H9 (cell line): ENCODE data around the gene SMC3. TPM values are rescaled to one million over a fixed set of nuclear protein-coding genes. Genes with fewer than 3 reads are reported as not detected.

ENCODE experiments used
- DNase-seq: peaks from one replicate; pipeline ENCODE4 v3.0.0-alpha.2; 2017
- H2AFZ ChIP-seq: one replicate; pipeline ENCODE4 v1.6.1; 2013; ENCODE audit warnings: mild to moderate bottlenecking, low read length, control low read depth, moderate library complexity
- H2AK5ac ChIP-seq: 2 replicates; pipeline ENCODE4 v1.6.1; 2013; ENCODE audit warnings: low read length, control low read depth, mixed read lengths; ENCODE audit not compliant: insufficient read length
- H2BK120ac ChIP-seq: one replicate; pipeline ENCODE4 v1.6.1; 2013; ENCODE audit warnings: low read depth, mild to moderate bottlenecking, low read length, control low read depth, inconsistent platforms; ENCODE audit not compliant: poor library complexity, severe bottlenecking
- H2BK12ac ChIP-seq: 2 replicates; pipeline ENCODE4 v1.6.1; 2013; ENCODE audit warnings: low read length, control low read depth, mixed read lengths, low read depth; ENCODE audit not compliant: insufficient read length
- H2BK15ac ChIP-seq: 2 replicates; pipeline ENCODE4 v1.6.1; 2013; ENCODE audit warnings: low read depth, low read length, control low read depth
- H2BK20ac ChIP-seq: one replicate; pipeline ENCODE4 v1.6.1; 2013; ENCODE audit warnings: low read depth, mild to moderate bottlenecking, low read length, control low read depth, inconsistent platforms; ENCODE audit not compliant: poor library complexity, severe bottlenecking
- H2BK5ac ChIP-seq: 2 replicates; pipeline ENCODE4 v1.6.1; 2013; ENCODE audit warnings: low read length, control low read depth, mixed read lengths; ENCODE audit not compliant: insufficient read length
- H3K14ac ChIP-seq: 2 replicates; pipeline ENCODE4 v1.6.1; 2013; ENCODE audit warnings: low read length, control low read depth; ENCODE audit not compliant: insufficient read depth
- H3K18ac ChIP-seq: 2 replicates; pipeline ENCODE4 v1.6.1; 2013; ENCODE audit warnings: low read depth, mild to moderate bottlenecking, mixed read lengths, low read length, control low read depth; ENCODE audit not compliant: insufficient read length
- H3K23ac ChIP-seq: 2 replicates; pipeline ENCODE4 v1.6.1; 2013; ENCODE audit warnings: low read length, control low read depth, mixed read lengths, low read depth; ENCODE audit not compliant: insufficient read length
- H3K23me2 ChIP-seq: 2 replicates; pipeline ENCODE4 v1.6.1; 2013; ENCODE audit warnings: low read depth, mild to moderate bottlenecking, mixed read lengths, low read length, control low read depth; ENCODE audit not compliant: insufficient read length, poor library complexity, severe bottlenecking
- H3K27ac ChIP-seq: 2 replicates; pipeline ENCODE4 v1.5.1; 2013; ENCODE audit warnings: low read length, control low read depth, mixed read lengths, low read depth; ENCODE audit not compliant: insufficient read length
- H3K27me3 ChIP-seq: 2 replicates; pipeline ENCODE4 v1.6.1; 2013; ENCODE audit warnings: low read length, control low read depth, inconsistent platforms; ENCODE audit not compliant: insufficient read depth
- H3K4ac ChIP-seq: 2 replicates; pipeline ENCODE4 v1.6.1; 2013; ENCODE audit warnings: low read depth, mild to moderate bottlenecking, control low read depth, inconsistent platforms, low read length, moderate library complexity
- H3K4me1 ChIP-seq: 2 replicates; pipeline ENCODE4 v1.6.1; 2013; ENCODE audit warnings: low read length, control low read depth, inconsistent platforms; ENCODE audit not compliant: insufficient read depth
- H3K4me2 ChIP-seq: 2 replicates; pipeline ENCODE4 v1.6.1; 2013; ENCODE audit warnings: low read length, control low read depth, mixed read lengths; ENCODE audit not compliant: insufficient read length, insufficient read depth
- H3K56ac ChIP-seq: 2 replicates; pipeline ENCODE4 v1.6.1; 2013; ENCODE audit warnings: low read depth, mild to moderate bottlenecking, mixed read lengths, low read length, control low read depth; ENCODE audit not compliant: insufficient read length
- H3K79me1 ChIP-seq: 2 replicates; pipeline ENCODE4 v1.6.1; 2013; ENCODE audit warnings: low read depth, mild to moderate bottlenecking, moderate library complexity, low read length, control low read depth, inconsistent platforms; ENCODE audit not compliant: insufficient read depth, poor library complexity, severe bottlenecking
- H3K79me2 ChIP-seq: 2 replicates; pipeline ENCODE4 v1.6.1; 2013; ENCODE audit warnings: low read length, control low read depth, inconsistent platforms; ENCODE audit not compliant: insufficient read depth
- H3K9ac ChIP-seq: 2 replicates; pipeline ENCODE4 v1.6.1; 2013; ENCODE audit warnings: low read length, control low read depth, mixed read lengths; ENCODE audit not compliant: insufficient read length; ENCODE audit errors: extremely low read depth
- H3K9me3 ChIP-seq: one replicate; pipeline ENCODE4 v1.6.1; 2013; ENCODE audit warnings: low read depth, low read length, inconsistent platforms; ENCODE audit not compliant: control insufficient read depth
- H3T11ph ChIP-seq: one replicate; pipeline ENCODE4 v1.6.1; 2013; ENCODE audit warnings: mild to moderate bottlenecking, low read length, control low read depth, inconsistent platforms
- H4K20me1 ChIP-seq: one replicate; pipeline ENCODE4 v1.6.1; 2013; ENCODE audit not compliant: control insufficient read depth, insufficient read length, insufficient read depth
- H4K5ac ChIP-seq: 2 replicates; pipeline ENCODE4 v1.6.1; 2013; ENCODE audit warnings: low read depth, mild to moderate bottlenecking, mixed read lengths, low read length, control low read depth; ENCODE audit not compliant: insufficient read length
- H4K8ac ChIP-seq: replicated peaks from 2 replicates; pipeline ENCODE4 v1.6.1; 2013; ENCODE audit warnings: low read length, control low read depth, mixed read lengths, low read depth; ENCODE audit not compliant: insufficient read length
- H4K91ac ChIP-seq: 2 replicates; pipeline ENCODE4 v1.6.1; 2013; ENCODE audit warnings: low read depth, mild to moderate bottlenecking, moderate library complexity, mixed read lengths, low read length, control low read depth; ENCODE audit not compliant: insufficient read length
- H3K27ac Mint-ChIP-seq, 3 experiments: 2 replicates in 2 of 3; 3 replicates in 1 of 3; pipeline ENCODE4 v1.8.0; 2020 to 2021; ENCODE audit warnings: mixed read lengths in 3 of 3, mild to moderate bottlenecking in 1 of 3, moderate library complexity in 1 of 3
- H3K27me3 Mint-ChIP-seq: 2 replicates; pipeline ENCODE4 v1.8.0; 2021; ENCODE audit warnings: low read depth, mild to moderate bottlenecking, moderate library complexity, mixed read lengths
- H3K36me3 Mint-ChIP-seq, 3 experiments: 2 replicates in 2 of 3; 3 replicates in 1 of 3; pipeline ENCODE4 v1.8.0; 2020 to 2021; ENCODE audit warnings: low read depth in 3 of 3, mixed read lengths in 3 of 3; ENCODE audit not compliant: insufficient read depth in 1 of 3
- H3K4me1 Mint-ChIP-seq, 2 experiments: 2 replicates each; pipeline ENCODE4 v1.8.0; 2020; ENCODE audit warnings: mixed read lengths in 2 of 2
- H3K4me3 Mint-ChIP-seq, 2 experiments: 2 replicates in 1 of 2; 3 replicates in 1 of 2; pipeline ENCODE4 v1.8.0; 2020 to 2021; ENCODE audit warnings: mild to moderate bottlenecking in 2 of 2, mixed read lengths in 2 of 2, moderate library complexity in 1 of 2
- H3K9me3 Mint-ChIP-seq, 2 experiments: 2 replicates in 1 of 2; 3 replicates in 1 of 2; pipeline ENCODE4 v1.8.0; 2020; ENCODE audit warnings: mild to moderate bottlenecking in 2 of 2, mixed read lengths in 2 of 2, moderate library complexity in 1 of 2
- WGBS: extraction: QIAGEN DNeasy Blood & Tissue Kit; methylation state at CpG from one replicate; pipeline ENCODE4 v1.1.7; 2013; ENCODE audit warnings: missing lambda C conversion rate, low lambda C conversion rate, mixed read lengths; ENCODE audit not compliant: insufficient read length; ENCODE audit errors: extremely low coverage; 5-methylcytosine and 5-hydroxymethylcytosine counted together
- total RNA-seq: library from RNA; stranded (reverse); gene quantifications from 2 replicates; pipeline ENCODE4 v1.2.1, GENCODE V29; 2021
- TF ChIP-seq, protein P1 (sequence below): fragments of 200-600 bp; sonication (generic); conservative IDR thresholded peaks from 3 replicates; pipeline ENCODE4 v1.8.0; 2021; ENCODE audit warnings: antibody characterized with exemption, mild to moderate bottlenecking

The SMC3 gene
- total RNA-seq, 1 experiment from 2014 or later = 82.4 TPM

DNA sequence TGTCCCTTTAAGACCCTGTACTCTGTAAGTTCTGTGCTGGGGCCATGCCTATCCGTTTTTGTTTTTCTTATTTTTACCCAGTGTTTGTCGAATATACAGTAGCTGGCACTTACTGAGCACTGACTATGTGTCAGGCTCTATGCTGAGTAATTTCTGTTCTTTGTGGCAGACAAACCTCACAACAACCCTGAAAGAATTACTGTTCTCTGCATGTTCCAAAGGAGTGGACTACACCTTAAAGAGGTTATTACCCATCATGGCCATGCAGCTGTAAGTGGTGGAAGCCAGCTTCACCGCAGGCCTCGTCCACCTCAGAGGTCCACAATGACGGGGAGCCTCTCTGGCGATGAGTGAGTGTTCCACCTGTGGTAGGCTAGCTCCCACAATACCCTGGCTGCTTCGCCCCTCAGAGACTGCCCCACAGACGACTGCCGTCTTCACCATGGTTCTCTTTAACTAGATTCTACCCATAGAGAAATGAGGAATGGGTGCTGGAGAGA, 46.6 kb downstream of the SMC3 start:
- H3K36me3 Mint-ChIP-seq = no peaks in the 10 kb centered on the region

More for the DNA sequence above, 46.6 kb downstream of the SMC3 start:
- Histone ChIP-seq H4K91ac (no peak overlapping the region), H3K79me1 (no peaks in the 10 kb centered on the region), H3K14ac (no peak overlapping the region), H2AK5ac (no peak overlapping the region), H3T11ph (no peak overlapping the region), H3K27ac (no peak overlapping the region), H3K18ac (no peak overlapping the region), H2BK5ac (no peak overlapping the region), H3K4me2 (no peak overlapping the region), H2AFZ (no peak overlapping the region), H2BK15ac (no peak overlapping the region), H3K9me3 (no peaks in the 10 kb centered on the region), H4K8ac (no peak overlapping the region), H3K23ac (no peak overlapping the region), H3K23me2 (no peaks in the 10 kb centered on the region), H4K20me1 (no peaks in the 10 kb centered on the region), H2BK12ac (no peak overlapping the region), H2BK120ac (no peak overlapping the region), H3K9ac (no peak overlapping the region), H3K56ac (no peak overlapping the region), H3K27me3 (no peaks in the 10 kb centered on the region), H3K79me2 (no peaks in the 10 kb centered on the region), H3K4me1 (peaks cover 4% of the 10 kb centered on the region; the same call in 1 of the 2 replicates), H4K5ac (no peak overlapping the region), H3K4ac (no peak overlapping the region), H2BK20ac (no peak overlapping the region)
- TF ChIP-seq, protein P1, sequence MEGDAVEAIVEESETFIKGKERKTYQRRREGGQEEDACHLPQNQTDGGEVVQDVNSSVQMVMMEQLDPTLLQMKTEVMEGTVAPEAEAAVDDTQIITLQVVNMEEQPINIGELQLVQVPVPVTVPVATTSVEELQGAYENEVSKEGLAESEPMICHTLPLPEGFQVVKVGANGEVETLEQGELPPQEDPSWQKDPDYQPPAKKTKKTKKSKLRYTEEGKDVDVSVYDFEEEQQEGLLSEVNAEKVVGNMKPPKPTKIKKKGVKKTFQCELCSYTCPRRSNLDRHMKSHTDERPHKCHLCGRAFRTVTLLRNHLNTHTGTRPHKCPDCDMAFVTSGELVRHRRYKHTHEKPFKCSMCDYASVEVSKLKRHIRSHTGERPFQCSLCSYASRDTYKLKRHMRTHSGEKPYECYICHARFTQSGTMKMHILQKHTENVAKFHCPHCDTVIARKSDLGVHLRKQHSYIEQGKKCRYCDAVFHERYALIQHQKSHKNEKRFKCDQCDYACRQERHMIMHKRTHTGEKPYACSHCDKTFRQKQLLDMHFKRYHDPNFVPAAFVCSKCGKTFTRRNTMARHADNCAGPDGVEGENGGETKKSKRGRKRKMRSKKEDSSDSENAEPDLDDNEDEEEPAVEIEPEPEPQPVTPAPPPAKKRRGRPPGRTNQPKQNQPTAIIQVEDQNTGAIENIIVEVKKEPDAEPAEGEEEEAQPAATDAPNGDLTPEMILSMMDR = no peak
- H3K4me3 Mint-ChIP-seq = no peak overlapping the region
- DNase-seq = no peak
- no CpG with 5 or more reads among the region's 9 CpGs for WGBS
- H3K27me3 Mint-ChIP-seq = peaks cover 3% of the 10 kb centered on the region
- H3K9me3 Mint-ChIP-seq = no peaks in the 10 kb centered on the region
- H3K4me1 Mint-ChIP-seq = peaks cover 20 to 28% of the 10 kb centered on the region in 2 experiments
- no peak overlapping the region for H3K27ac Mint-ChIP-seq
